HepG2 (cell line): ENCODE measurements around the gene NFATC2. TPM values are rescaled to one million over a fixed set of nuclear protein-coding genes. Genes with fewer than 3 reads are reported as not detected.

Source experiments
- FOSL2 ChIP-seq: sonication (generic); formaldehyde crosslinking; IDR thresholded peaks from 2 replicates; pipeline ENCODE4 v1.4.0; 2020; ENCODE audit warnings: missing genetic modification reagents
- GATAD1 ChIP-seq: IDR thresholded peaks from 2 replicates; pipeline ENCODE4 v1.6.1; 2016; ENCODE audit warnings: missing genetic modification reagents, missing compliant biosample characterization
- GMEB2 ChIP-seq: IDR thresholded peaks from 2 replicates; pipeline ENCODE4 v1.6.1; 2016; ENCODE audit warnings: missing biosample characterization, missing genetic modification reagents, low read depth
- JUN ChIP-seq: sonication (generic); formaldehyde crosslinking; IDR thresholded peaks from 2 replicates; pipeline ENCODE4 v1.4.0; 2020; ENCODE audit warnings: mild to moderate bottlenecking, missing genetic modification reagents
- JUNB ChIP-seq: sonication (generic); formaldehyde crosslinking; IDR thresholded peaks from 2 replicates; pipeline ENCODE4 v1.8.0; 2022; ENCODE audit warnings: missing genetic modification reagents, mild to moderate bottlenecking, borderline replicate concordance
- KAT2B ChIP-seq: fragments of 150-350 bp; IDR thresholded peaks from 2 replicates; pipeline ENCODE4 v1.6.1; 2014; ENCODE audit warnings: low read depth, low read length, borderline replicate concordance
- MEIS2 ChIP-seq: sonication (generic); formaldehyde crosslinking; IDR thresholded peaks from 2 replicates; pipeline ENCODE4 v1.9.0; 2021; ENCODE audit warnings: mild to moderate bottlenecking, missing genetic modification reagents
- NR2F1 ChIP-seq, 2 experiments: fragments of 450-650 bp in 1 of 2; formaldehyde crosslinking in 1 of 2; IDR thresholded peaks; 2 replicates each; pipeline versions ENCODE4 v1.5.0 to v1.6.1; 2016 to 2020; ENCODE audit warnings: mild to moderate bottlenecking in 1 of 2, missing compliant biosample characterization in 1 of 2, missing genetic modification reagents in 1 of 2, moderate library complexity in 1 of 2
- PBX2 ChIP-seq: IDR thresholded peaks from 2 replicates; pipeline ENCODE4 v1.6.1; 2016; ENCODE audit warnings: control low read depth
- PCBP1 ChIP-seq: fragments of 200-400 bp; formaldehyde crosslinking; IDR thresholded peaks from 2 replicates; pipeline ENCODE4 v1.6.1; 2017; ENCODE audit warnings: mild to moderate bottlenecking, low read depth, low read length, borderline replicate concordance
- PHF21A ChIP-seq: sonication (generic); formaldehyde crosslinking; IDR thresholded peaks from 2 replicates; pipeline ENCODE4 v1.5.0; 2020; ENCODE audit warnings: mild to moderate bottlenecking, missing genetic modification reagents
- PLRG1 ChIP-seq: fragments of 450-650 bp; conservative IDR thresholded peaks from 2 replicates; pipeline ENCODE4 v1.6.1; 2016
- REPIN1 ChIP-seq: sonication (generic); formaldehyde crosslinking; IDR thresholded peaks from 2 replicates; pipeline ENCODE4 v1.8.0; 2022; ENCODE audit warnings: missing genetic modification reagents, low read depth, mild to moderate bottlenecking, borderline replicate concordance
- SP4 ChIP-seq: sonication (generic); formaldehyde crosslinking; IDR thresholded peaks from 2 replicates; pipeline ENCODE4 v1.8.1; 2023; ENCODE audit warnings: mild to moderate bottlenecking, missing genetic modification reagents
- XBP1 ChIP-seq: sonication (generic); formaldehyde crosslinking; IDR thresholded peaks from 2 replicates; pipeline ENCODE4 v1.5.0; 2020; ENCODE audit warnings: missing genetic modification reagents
- ZBTB21 ChIP-seq: sonication (generic); formaldehyde crosslinking; IDR thresholded peaks from 2 replicates; pipeline ENCODE4 v1.4.0; 2020; ENCODE audit warnings: missing genetic modification reagents
- ZBTB26 ChIP-seq: IDR thresholded peaks from 2 replicates; pipeline ENCODE4 v1.6.1; 2016; ENCODE audit warnings: missing compliant biosample characterization, missing genetic modification reagents, borderline replicate concordance
- ZBTB38 ChIP-seq: sonication (generic); formaldehyde crosslinking; IDR thresholded peaks from 2 replicates; pipeline ENCODE4 v1.5.1; 2020; ENCODE audit warnings: mild to moderate bottlenecking, missing genetic modification reagents
- ZNF224 ChIP-seq: sonication (generic); formaldehyde crosslinking; IDR thresholded peaks from 2 replicates; pipeline ENCODE4 v1.5.0; 2020; ENCODE audit warnings: mild to moderate bottlenecking, missing genetic modification reagents
- ZNF292 ChIP-seq: sonication (generic); formaldehyde crosslinking; IDR thresholded peaks from 2 replicates; pipeline ENCODE4 v1.8.1; 2022; ENCODE audit warnings: mild to moderate bottlenecking, low read depth, missing genetic modification reagents, borderline replicate concordance
- ZNF343 ChIP-seq: sonication (generic); formaldehyde crosslinking; IDR thresholded peaks from 2 replicates; pipeline ENCODE4 v1.4.0; 2020; ENCODE audit warnings: mild to moderate bottlenecking, missing genetic modification reagents
- ZNF552 ChIP-seq: sonication (generic); formaldehyde crosslinking; IDR thresholded peaks from 2 replicates; pipeline ENCODE4 v1.9.0; 2022; ENCODE audit warnings: missing genetic modification reagents, mild to moderate bottlenecking, borderline replicate concordance
- ZNF749 ChIP-seq: sonication (generic); formaldehyde crosslinking; IDR thresholded peaks from 2 replicates; pipeline ENCODE4 v1.8.0; 2022; ENCODE audit warnings: mild to moderate bottlenecking, missing genetic modification reagents, moderate library complexity, borderline replicate concordance
- polyA plus RNA-seq, 8 experiments: library from polyadenylated mRNA; depleted of rRNA in 3 of 8; stranded (reverse) in 7 of 8; unstranded in 1 of 8; fragments of >200 nt; fragmentation: Illumina TruSeq in 4 of 8; extraction: Trizol in 4 of 8; gene quantifications; 2 replicates each; pipeline versions ENCODE4 v1.2.1 to v1.2.3, GENCODE V29; 2011 to 2016; ENCODE audit warnings: low read depth in 4 of 8, missing spikeins in 1 of 8, mixed read lengths in 1 of 8; ENCODE audit not compliant: insufficient read depth in 1 of 8
- total RNA-seq, 5 experiments: library from RNA; depleted of rRNA; stranded (reverse); fragments of >200 nt; fragmentation: Illumina TruSeq; extraction: Trizol; gene quantifications; 2 replicates each; pipeline ENCODE4 v1.2.3, GENCODE V29; 2016; ENCODE audit warnings: low read depth in 1 of 5

Gene NFATC2
- total and polyA plus RNA-seq, 2 of the 13 experiments (the other 11 are each of a cell fraction or from before 2014, with no cell fraction given) = 1.9 to 3.3 TPM

- TF ChIP-seq XBP1 (CRISPR knock-in tag) (no peak), GATAD1 (CRISPR knock-in tag) (no peak), PCBP1 (no peak), ZNF552 (CRISPR knock-in tag) (no peak), FOSL2 (CRISPR knock-in tag) (peak; percentile 73), ZNF343 (CRISPR knock-in tag) (no peak), JUNB (CRISPR knock-in tag) (no peak), ZNF224 (CRISPR knock-in tag) (0 out of 2 replicates have a peak, but pooled peaks have one; percentile 62), NR2F1 (CRISPR knock-in tag; IDR thresholded peaks at IDR 0.05) (peak; percentile 79 to 89; a peak in 3 of 4 replicates), SP4 (peak; percentile 43; the same call in 1 of the 2 replicates), MEIS2 (CRISPR knock-in tag) (0 out of 2 replicates have a peak, but pooled peaks have one; percentile 24), REPIN1 (CRISPR knock-in tag) (peak; percentile 56; the same call in 1 of the 2 replicates), PHF21A (CRISPR knock-in tag) (peak; percentile 82), KAT2B (peak; percentile 77; the same call in 1 of the 2 replicates), PBX2 (CRISPR knock-in tag) (no peak), PLRG1 (no peak), ZNF749 (no peak), ZBTB21 (CRISPR knock-in tag) (0 out of 2 replicates have a peak, but pooled peaks have one; percentile 16), ZNF292 (CRISPR knock-in tag) (peak; percentile 99), ZBTB38 (CRISPR knock-in tag) (0 out of 2 replicates have a peak, but pooled peaks have one; percentile 31), GMEB2 (CRISPR knock-in tag) (no peak), ZBTB26 (no peak), JUN (CRISPR knock-in tag) (no peak)
Measured at GRCh38 chr20:51412951-51413481, 129.5 kb downstream of the NFATC2 start (continued).
